CD14-positive monocyte (primary cell): ENCODE measurements around the gene TAF10. TPM values are rescaled to one million over a fixed set of nuclear protein-coding genes. Genes with fewer than 3 reads are reported as not detected.

Source experiments
- DNase-seq, 3 donors: peaks; one replicate each; pipeline ENCODE4 v3.0.0-alpha.2; 2011 to 2022
- H2AFZ ChIP-seq: 2 replicates; pipeline ENCODE4 v1.6.0; 2012; ENCODE audit warnings: mild to moderate bottlenecking, low read depth, low read length, inconsistent platforms; ENCODE audit not compliant: insufficient read depth, poor library complexity, severe bottlenecking
- H3K27ac ChIP-seq, 2 donors: 1 replicate in 1 of 2; 2 replicates in 1 of 2; pipeline ENCODE4 v1.5.1; 2012 to 2013; ENCODE audit warnings: low read length in 2 of 2, control low read depth in 1 of 2, inconsistent platforms in 1 of 2, low read depth in 1 of 2, mild to moderate bottlenecking in 1 of 2
- H3K27me3 ChIP-seq, 2 donors: one replicate each; pipeline versions ENCODE4 v1.6.0 to v1.6.1; 2011 to 2013; ENCODE audit warnings: low read length in 2 of 2; ENCODE audit not compliant: control insufficient read depth in 2 of 2, insufficient read depth in 2 of 2
- H3K36me3 ChIP-seq, 2 donors: replicated peaks in 1 of 2; 1 replicate in 1 of 2; 2 replicates in 1 of 2; pipeline versions ENCODE4 v1.5.1 to v1.6.1; 2012 to 2013; ENCODE audit warnings: low read length in 2 of 2, control low read depth in 1 of 2, inconsistent platforms in 1 of 2, mild to moderate bottlenecking in 1 of 2; ENCODE audit not compliant: insufficient read depth in 2 of 2, control insufficient read depth in 1 of 2
- H3K4me1 ChIP-seq, 2 donors: 1 replicate in 1 of 2; 2 replicates in 1 of 2; pipeline versions ENCODE4 v1.5.1 to v1.6.1; 2012 to 2013; ENCODE audit warnings: low read length in 2 of 2, control low read depth in 1 of 2, inconsistent platforms in 1 of 2, mild to moderate bottlenecking in 1 of 2, moderate library complexity in 1 of 2; ENCODE audit not compliant: insufficient read depth in 2 of 2, control insufficient read depth in 1 of 2
- H3K4me2 ChIP-seq: replicated peaks from 2 replicates; pipeline ENCODE3; 2012; ENCODE audit warnings: low read length, moderate library complexity, mild to moderate bottlenecking; ENCODE audit not compliant: poor library complexity, severe bottlenecking; ENCODE audit errors: extremely low read depth
- H3K4me3 ChIP-seq, 3 experiments: fragments of 200-600 bp in 1 of 3; sonication (generic) in 1 of 3; replicated peaks in 1 of 3; 1 replicate in 2 of 3; 2 replicates in 1 of 3; pipeline ENCODE4 v1.5.1; 2011 to 2013; ENCODE audit warnings: low read length in 3 of 3, mild to moderate bottlenecking in 3 of 3, control low read depth in 2 of 3, low read depth in 2 of 3, inconsistent platforms in 1 of 3, moderate library complexity in 1 of 3
- H3K79me2 ChIP-seq: 2 replicates; pipeline ENCODE4 v1.6.0; 2012; ENCODE audit warnings: mild to moderate bottlenecking, control low read depth, inconsistent platforms, low read length, moderate library complexity; ENCODE audit not compliant: insufficient read depth
- H3K9ac ChIP-seq: 2 replicates; pipeline ENCODE4 v1.6.0; 2017; ENCODE audit warnings: low read length, mild to moderate bottlenecking; ENCODE audit not compliant: insufficient read depth, poor library complexity, severe bottlenecking
- H3K9me3 ChIP-seq, 2 donors: replicated peaks in 1 of 2; 1 replicate in 1 of 2; 2 replicates in 1 of 2; pipeline versions ENCODE4 v1.5.1 to v1.6.1; 2012 to 2013; ENCODE audit warnings: low read length in 2 of 2, control low read depth in 1 of 2; ENCODE audit not compliant: control insufficient read depth in 1 of 2, insufficient read depth in 1 of 2
- H4K20me1 ChIP-seq: 2 replicates; pipeline ENCODE4 v1.6.0; 2012; ENCODE audit warnings: mild to moderate bottlenecking, low read length, control low read depth, moderate library complexity; ENCODE audit not compliant: insufficient read depth
- H3K27ac Mint-ChIP-seq, 7 donors: one replicate each; pipeline ENCODE4 v1.8.0; 2020; ENCODE audit warnings: mild to moderate bottlenecking in 7 of 7, mixed read lengths in 7 of 7, moderate library complexity in 6 of 7, inconsistent platforms in 2 of 7
- H3K27me3 Mint-ChIP-seq, 3 donors: one replicate each; pipeline ENCODE4 v1.8.0; 2021 to 2022; ENCODE audit warnings: low read depth in 3 of 3, mild to moderate bottlenecking in 3 of 3, mixed read lengths in 3 of 3, moderate library complexity in 3 of 3, inconsistent platforms in 1 of 3
- H3K36me3 Mint-ChIP-seq, 2 donors: one replicate each; pipeline ENCODE4 v1.8.0; 2020; ENCODE audit warnings: mixed read lengths in 2 of 2, inconsistent platforms in 1 of 2, mild to moderate bottlenecking in 1 of 2
- H3K4me1 Mint-ChIP-seq: one replicate; pipeline ENCODE4 v1.8.0; 2020; ENCODE audit warnings: mild to moderate bottlenecking, mixed read lengths
- H3K4me3 Mint-ChIP-seq, 2 donors: one replicate each; pipeline ENCODE4 v1.8.0; 2020; ENCODE audit warnings: mild to moderate bottlenecking in 2 of 2, mixed read lengths in 2 of 2, moderate library complexity in 1 of 2
- H3K9me3 Mint-ChIP-seq, 7 donors: one replicate each; pipeline ENCODE4 v1.8.0; 2020 to 2022; ENCODE audit warnings: mixed read lengths in 7 of 7, mild to moderate bottlenecking in 6 of 7, moderate library complexity in 6 of 7, inconsistent platforms in 2 of 7
- WGBS: methylation state at CpG from one replicate; pipeline ENCODE4 v1.1.5; 2013; ENCODE audit warnings: missing lambda C conversion rate; ENCODE audit not compliant: insufficient coverage; 5-methylcytosine and 5-hydroxymethylcytosine counted together
- intact Hi-C, 2 donors: fragments of 100-400 bp; cut with micrococcal nuclease; formaldehyde crosslinking; loops; one replicate each; pipeline versions ENCODE4 v1.15.0 to v1.15.1; 2023
- polyA plus RNA-seq, 3 donors: library from polyadenylated mRNA; depleted of rRNA in 1 of 3; unstranded in 2 of 3; stranded (reverse) in 1 of 3; fragments of 300-500 nt in 2 of 3; fragments of >200 nt in 1 of 3; fragmentation: Illumina TruSeq in 2 of 3; gene quantifications; 1 replicate in 2 of 3; 2 replicates in 1 of 3; pipeline ENCODE4 v1.2.3, GENCODE V29; 2012 to 2021
- TF ChIP-seq, protein P1 (sequence below): fragments of 200-600 bp; IDR thresholded peaks from one replicate; pipeline ENCODE4 v1.8.0; 2022; ENCODE audit warnings: antibody characterized with exemption, mild to moderate bottlenecking

TAF10 gene
- polyA plus RNA-seq, 3 donors = 137 to 233 (median 232) TPM

DNA sequence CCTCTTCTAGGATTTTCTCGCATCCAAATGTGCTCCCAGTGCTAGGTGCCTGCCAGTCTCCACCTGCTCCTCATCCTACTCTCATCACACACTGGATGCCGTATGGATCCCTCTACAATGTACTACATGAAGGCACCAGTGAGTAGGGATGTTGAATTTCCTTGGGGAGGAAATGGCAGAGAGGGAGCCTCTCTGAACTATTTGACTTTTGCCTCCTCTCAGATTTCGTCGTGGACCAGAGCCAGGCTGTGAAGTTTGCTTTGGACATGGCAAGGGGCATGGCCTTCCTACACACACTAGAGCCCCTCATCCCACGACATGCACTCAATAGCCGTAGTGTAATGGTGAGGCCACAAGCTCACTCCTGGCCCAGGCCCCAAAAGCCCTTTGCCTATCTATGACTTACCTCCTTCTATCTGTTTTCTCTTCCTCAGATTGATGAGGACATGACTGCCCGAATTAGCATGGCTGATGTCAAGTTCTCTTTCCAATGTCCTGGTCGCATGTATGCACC is 2.5 kb downstream of the TAF10 start:
- Histone ChIP-seq H2AFZ (no peak overlapping the region), H3K9me3 (no peaks in the 10 kb centered on the region), H3K27me3 (no peaks in the 10 kb centered on the region), H3K9ac (no peak overlapping the region), H3K36me3 (peaks cover 49 to 53% of the 10 kb centered on the region in 2 donors), H3K4me1 (peaks cover 64 to 69% of the 10 kb centered on the region in 2 donors), H3K27ac (peak overlapping the region; percentile 1 to 99), H3K4me3 (no peak overlapping the region), H3K4me2 (no peak overlapping the region), H3K79me2 (peaks cover 72% of the 10 kb centered on the region), H4K20me1 (peaks cover 40% of the 10 kb centered on the region)
- peaks cover 15% of the 10 kb centered on the region for H3K4me1 Mint-ChIP-seq
- H3K27me3 Mint-ChIP-seq = no peaks in the 10 kb centered on the region
- WGBS = 100% methylated on average over 2 of the region's 8 CpGs
- intact Hi-C loops = loop anchor here (5.0 to 10.0 kb wide), 6 partner anchors 43 to 377 kb away; partner anchors contain the start of genes ARFIP2 (in 2 of the 2), FHIP1B (in 2 of the 2), TIMM10B (in 2 of the 2) and CNGA4 (in 1 of the 2)
- H3K9me3 Mint-ChIP-seq = no peaks in the 10 kb centered on the region
- TF ChIP-seq, protein P1, sequence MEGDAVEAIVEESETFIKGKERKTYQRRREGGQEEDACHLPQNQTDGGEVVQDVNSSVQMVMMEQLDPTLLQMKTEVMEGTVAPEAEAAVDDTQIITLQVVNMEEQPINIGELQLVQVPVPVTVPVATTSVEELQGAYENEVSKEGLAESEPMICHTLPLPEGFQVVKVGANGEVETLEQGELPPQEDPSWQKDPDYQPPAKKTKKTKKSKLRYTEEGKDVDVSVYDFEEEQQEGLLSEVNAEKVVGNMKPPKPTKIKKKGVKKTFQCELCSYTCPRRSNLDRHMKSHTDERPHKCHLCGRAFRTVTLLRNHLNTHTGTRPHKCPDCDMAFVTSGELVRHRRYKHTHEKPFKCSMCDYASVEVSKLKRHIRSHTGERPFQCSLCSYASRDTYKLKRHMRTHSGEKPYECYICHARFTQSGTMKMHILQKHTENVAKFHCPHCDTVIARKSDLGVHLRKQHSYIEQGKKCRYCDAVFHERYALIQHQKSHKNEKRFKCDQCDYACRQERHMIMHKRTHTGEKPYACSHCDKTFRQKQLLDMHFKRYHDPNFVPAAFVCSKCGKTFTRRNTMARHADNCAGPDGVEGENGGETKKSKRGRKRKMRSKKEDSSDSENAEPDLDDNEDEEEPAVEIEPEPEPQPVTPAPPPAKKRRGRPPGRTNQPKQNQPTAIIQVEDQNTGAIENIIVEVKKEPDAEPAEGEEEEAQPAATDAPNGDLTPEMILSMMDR = no peak
- DNase-seq = no peak
- peaks cover 42 to 54% of the 10 kb centered on the region in 2 donors for H3K36me3 Mint-ChIP-seq
- peak overlapping the region in 5 of 7 donors; percentile 52 to 95 (median 80) for H3K27ac Mint-ChIP-seq
- H3K4me3 Mint-ChIP-seq = no peak overlapping the region

DNA sequence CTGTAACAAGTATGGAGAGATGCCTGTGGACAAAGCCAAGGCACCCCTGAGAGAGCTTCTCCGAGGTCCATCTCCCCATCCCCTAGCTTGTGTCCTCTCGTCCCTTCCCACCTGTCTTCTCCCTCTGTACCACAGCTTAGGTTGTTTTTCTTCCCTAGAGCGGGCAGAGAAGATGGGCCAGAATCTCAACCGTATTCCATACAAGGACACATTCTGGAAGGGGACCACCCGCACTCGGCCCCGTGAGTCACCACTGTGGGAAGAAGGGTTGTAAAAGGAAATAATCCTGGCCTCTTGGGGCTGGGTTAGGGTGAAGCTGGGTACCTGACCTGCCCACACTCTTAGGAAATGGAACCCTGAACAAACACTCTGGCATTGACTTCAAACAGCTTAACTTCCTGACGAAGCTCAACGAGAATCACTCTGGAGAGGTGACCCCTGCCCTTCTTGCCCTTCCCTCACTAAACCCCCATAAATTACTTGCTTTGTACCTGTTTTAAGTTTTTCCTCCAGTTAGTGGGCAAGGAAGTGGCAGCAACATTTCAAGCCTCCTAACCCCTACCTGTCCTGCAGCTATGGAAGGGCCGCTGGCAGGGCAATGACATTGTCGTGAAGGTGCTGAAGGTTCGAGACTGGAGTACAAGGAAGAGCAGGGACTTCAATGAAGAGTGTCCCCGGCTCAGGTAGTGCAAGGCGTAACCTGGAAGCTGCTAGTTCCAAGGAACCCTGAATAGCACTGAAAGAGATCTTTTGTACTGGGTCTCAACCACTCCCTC is 3.1 kb downstream of the TAF10 start:
- intact Hi-C loops = loop anchor here in 1 of 2 donors (10.0 kb wide), 1 partner anchor 124 kb away; the partner anchor contains the start of genes ARFIP2 and TIMM10B
- Histone ChIP-seq H3K4me2 (no peak overlapping the region), H3K27me3 (no peaks in the 10 kb centered on the region), H4K20me1 (peaks cover 40% of the 10 kb centered on the region), H3K9me3 (no peaks in the 10 kb centered on the region), H3K4me1 (peaks cover 68 to 73% of the 10 kb centered on the region in 2 donors), H3K9ac (no peak overlapping the region), H2AFZ (no peak overlapping the region), H3K79me2 (peaks cover 79% of the 10 kb centered on the region), H3K4me3 (no peak overlapping the region), H3K27ac (peak overlapping the region; percentile 1 to 99), H3K36me3 (peaks cover 43 to 47% of the 10 kb centered on the region in 2 donors)
- DNase-seq = no peak
- WGBS = 98% methylated on average over 5 of the region's 14 CpGs
- Mint-ChIP-seq H3K4me1 (peaks cover 15% of the 10 kb centered on the region), H3K27ac (peak overlapping the region in 5 of 7 donors; percentile 41 to 93 (median 72)), H3K9me3 (no peaks in the 10 kb centered on the region), H3K27me3 (no peaks in the 10 kb centered on the region), H3K4me3 (no peak overlapping the region), H3K36me3 (peaks cover 42 to 54% of the 10 kb centered on the region in 2 donors)
- TF ChIP-seq, protein P1 = no peak
